Type B pancreatic cell (in vitro differentiated cells): ENCODE data around the gene CCDC18. TPM values are rescaled to one million over a fixed set of nuclear protein-coding genes. Genes with fewer than 3 reads are reported as not detected.
"Not testable (repeated sequence)": the region's sequence is repeated elsewhere in the genome, so short reads cannot be mapped to it uniquely, and the experiment has no call there.

Experiments
- DNase-seq: peaks from one replicate; pipeline ENCODE4 v3.0.0; 2021; ENCODE audit warnings: mixed read lengths; ENCODE audit not compliant: unreplicated experiment; ENCODE audit errors: extremely low spot score
- H3K27ac Mint-ChIP-seq: 2 replicates; pipeline ENCODE4 v1.8.0; 2021; ENCODE audit warnings: mild to moderate bottlenecking, mixed read lengths
- H3K27me3 Mint-ChIP-seq: 2 replicates; pipeline ENCODE4 v1.8.0; 2021; ENCODE audit warnings: mixed read lengths
- H3K36me3 Mint-ChIP-seq: 2 replicates; pipeline ENCODE4 v1.8.0; 2021; ENCODE audit warnings: mixed read lengths
- H3K4me1 Mint-ChIP-seq: one replicate; pipeline ENCODE4 v1.8.0; 2021; ENCODE audit warnings: mixed read lengths; ENCODE audit not compliant: unreplicated experiment
- H3K4me3 Mint-ChIP-seq: 2 replicates; pipeline ENCODE4 v1.8.0; 2021; ENCODE audit warnings: mild to moderate bottlenecking, mixed read lengths
- H3K9me3 Mint-ChIP-seq: 2 replicates; pipeline ENCODE4 v1.8.0; 2021; ENCODE audit warnings: mixed read lengths
- CTCF ChIP-seq: fragments of 200-600 bp; sonication (generic); conservative IDR thresholded peaks from 2 replicates; pipeline ENCODE4 v1.5.0; 2021; ENCODE audit warnings: antibody characterized with exemption, mild to moderate bottlenecking
- total RNA-seq: library from RNA; stranded (reverse); gene quantifications from 2 replicates; pipeline ENCODE4 v1.2.1, GENCODE V29; 2021; ENCODE audit warnings: low replicate concordance

Gene CCDC18
- total RNA-seq, 1 donor from 2014 or later: 13.3 TPM

- no peak for TF ChIP-seq CTCF
- Mint-ChIP-seq H3K27me3 (no peaks in the 10 kb centered on the region), H3K4me1 (peaks cover 3% of the 10 kb centered on the region), H3K36me3 (peaks cover 52% of the 10 kb centered on the region), H3K4me3 (no peak overlapping the region), H3K27ac (no peak overlapping the region), H3K9me3 (peaks cover 19% of the 10 kb centered on the region)
- no peak for DNase-seq
Observed at GRCh38 chr1:93167006-93167405, 13.5 kb upstream of the CCDC18 start.

- H3K27ac Mint-ChIP-seq, H3K27me3 Mint-ChIP-seq, H3K4me1 Mint-ChIP-seq, DNase-seq, H3K4me3 Mint-ChIP-seq: not testable (repeated sequence)
- Mint-ChIP-seq H3K9me3 (peaks cover 19% of the 10 kb centered on the region), H3K36me3 (peaks cover 65% of the 10 kb centered on the region)
Observed at GRCh38 chr1:93170141-93170678, 10.3 kb upstream of the CCDC18 start.

GRCh38 chr1:93171549-93172034, 8.9 kb upstream of the CCDC18 start:
- TF ChIP-seq CTCF: no peak
- Mint-ChIP-seq H3K27ac (no peak overlapping the region), H3K4me3 (no peak overlapping the region), H3K27me3 (no peaks in the 10 kb centered on the region), H3K9me3 (peaks cover 13% of the 10 kb centered on the region), H3K4me1 (peaks cover 3% of the 10 kb centered on the region), H3K36me3 (peaks cover 55% of the 10 kb centered on the region)
- DNase-seq: no peak

GRCh38 chr1:93172778-93173177, 7.7 kb upstream of the CCDC18 start:
- H3K4me3 Mint-ChIP-seq: no peak overlapping the region
- H3K36me3 Mint-ChIP-seq: peaks cover 45% of the 10 kb centered on the region
- DNase-seq: no peak
- peak overlapping the region; percentile 12 for H3K27ac Mint-ChIP-seq
- H3K4me1 Mint-ChIP-seq: peaks cover 7% of the 10 kb centered on the region
- no peak for TF ChIP-seq CTCF
- peaks cover 8% of the 10 kb centered on the region for H3K9me3 Mint-ChIP-seq
- no peaks in the 10 kb centered on the region for H3K27me3 Mint-ChIP-seq

- Mint-ChIP-seq H3K4me1 (peaks cover 19% of the 10 kb centered on the region), H3K36me3 (peaks cover 30% of the 10 kb centered on the region)
- not testable (repeated sequence) for H3K4me3 Mint-ChIP-seq, H3K27me3 Mint-ChIP-seq, DNase-seq, H3K27ac Mint-ChIP-seq, H3K9me3 Mint-ChIP-seq
Observed at GRCh38 chr1:93174638-93175037, 5.9 kb upstream of the CCDC18 start.

GRCh38 chr1:93177991-93178390, 2.5 kb upstream of the CCDC18 start:
- TF ChIP-seq CTCF: no peak
- Mint-ChIP-seq H3K27me3 (no peaks in the 10 kb centered on the region), H3K27ac (peak overlapping the region; percentile 98), H3K4me3 (peak overlapping the region; percentile 98), H3K9me3 (no peaks in the 10 kb centered on the region), H3K36me3 (peaks cover 10% of the 10 kb centered on the region), H3K4me1 (peaks cover 20% of the 10 kb centered on the region)
- DNase-seq: no peak

GRCh38 chr1:93178418-93178817, 2.1 kb upstream of the CCDC18 start:
- Mint-ChIP-seq H3K27ac (peak overlapping the region; percentile 98), H3K4me1 (peaks cover 20% of the 10 kb centered on the region), H3K4me3 (peak overlapping the region; percentile 98), H3K27me3 (no peaks in the 10 kb centered on the region), H3K36me3 (peaks cover 7% of the 10 kb centered on the region), H3K9me3 (no peaks in the 10 kb centered on the region)
- no peak for DNase-seq
- TF ChIP-seq CTCF: no peak
